ENCODE data around the gene ELAC2. TPM values are rescaled to one million over a fixed set of nuclear protein-coding genes. Genes with fewer than 3 reads are reported as not detected.

The ELAC2 gene
- 30.6 and 60.8 TPM in 2 replicates for total RNA-seq

GRCh38 chr17:13017655-13018459 lies at the start of gene ELAC2:
TSS of gene ELAC2 (minus strand) at chr17:13018027. CDS start at chr17:13017947, 80 bp downstream.

Other genes starting within 250 kb of the ELAC2 start
- gene ARHGAP44, start 228.5 kb downstream of the ELAC2 start, total RNA-seq, result 1.2 and 2.1 TPM in 2 replicates

Data from cardiac ventricle fibroblast (primary cell).